Measurements from ENCODE around the gene FAM131C. TPM values are rescaled to one million over a fixed set of nuclear protein-coding genes. Genes with fewer than 3 reads are reported as not detected.
"Not testable (repeated sequence)": the region's sequence is repeated elsewhere in the genome, so short reads cannot be mapped to it uniquely, and the experiment has no call there.

Gene FAM131C
- polyA plus RNA-seq, 1 donor: 1.1 TPM

- whole genome bisulfite sequencing (ENCODE audit: insufficient coverage, low lambda C conversion rate): no CpG with 5 or more reads among the region's 5 CpGs
- H3K9me3 ChIP-seq (ENCODE audit: control insufficient read depth, low read depth, low read length): peaks cover 10% of the 10 kb centered on the region
- DNase-seq; H3K27me3 ChIP-seq (ENCODE audit: control insufficient read depth, insufficient read depth, low read length); H3K27ac ChIP-seq (ENCODE audit: low read length); H3K36me3 ChIP-seq (ENCODE audit: control insufficient read depth, insufficient read depth, low read length); H3K4me1 ChIP-seq (ENCODE audit: control insufficient read depth, insufficient read depth, low read length); H3K4me3 ChIP-seq (ENCODE audit: low read length): not testable (repeated sequence)
These were observed 33.6 kb upstream of the FAM131C start for GRCh38 chr1:16107039-16107438.

DNA sequence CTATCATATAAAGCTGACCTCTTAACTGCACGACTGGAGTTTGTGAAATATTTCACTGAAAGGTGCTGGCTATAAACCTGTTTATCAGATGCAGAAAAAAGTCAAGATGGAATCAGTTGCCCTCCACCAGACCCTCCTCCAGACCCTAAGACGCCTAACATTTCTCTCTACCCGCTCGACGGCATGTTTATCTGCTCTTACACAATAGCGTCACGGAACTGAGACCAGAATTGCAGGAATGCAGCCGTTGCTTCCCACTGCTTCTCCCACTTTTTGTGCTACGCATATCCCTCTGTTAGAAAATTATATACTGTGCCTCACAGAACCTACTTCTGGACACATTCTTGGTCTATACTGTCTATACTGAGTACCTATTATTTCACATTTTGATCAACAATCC is 28.2 kb upstream of the FAM131C start:
- 17% methylated on average over 2 of the region's 9 CpGs for WGBS (ENCODE audit: insufficient coverage, low lambda C conversion rate)
- H3K27ac ChIP-seq (ENCODE audit: low read length): no peak overlapping the region
- peak in 1 of 2 donors; percentile 34 for DNase-seq
- H3K27me3 ChIP-seq (ENCODE audit: control insufficient read depth, insufficient read depth, low read length): no peaks in the 10 kb centered on the region
- no peaks in the 10 kb centered on the region for H3K4me1 ChIP-seq (ENCODE audit: control insufficient read depth, insufficient read depth, low read length)
- H3K9me3 ChIP-seq (ENCODE audit: control insufficient read depth, low read depth, low read length): peaks cover 3% of the 10 kb centered on the region
- H3K36me3 ChIP-seq (ENCODE audit: control insufficient read depth, insufficient read depth, low read length): no peaks in the 10 kb centered on the region
- H3K4me3 ChIP-seq (ENCODE audit: low read length): no peak overlapping the region

- no CpG with 5 or more reads among the region's 1 CpG for WGBS (ENCODE audit: insufficient coverage, low lambda C conversion rate)
These were observed 26.0 kb upstream of the FAM131C start for GRCh38 chr1:16099412-16099811.

DNA sequence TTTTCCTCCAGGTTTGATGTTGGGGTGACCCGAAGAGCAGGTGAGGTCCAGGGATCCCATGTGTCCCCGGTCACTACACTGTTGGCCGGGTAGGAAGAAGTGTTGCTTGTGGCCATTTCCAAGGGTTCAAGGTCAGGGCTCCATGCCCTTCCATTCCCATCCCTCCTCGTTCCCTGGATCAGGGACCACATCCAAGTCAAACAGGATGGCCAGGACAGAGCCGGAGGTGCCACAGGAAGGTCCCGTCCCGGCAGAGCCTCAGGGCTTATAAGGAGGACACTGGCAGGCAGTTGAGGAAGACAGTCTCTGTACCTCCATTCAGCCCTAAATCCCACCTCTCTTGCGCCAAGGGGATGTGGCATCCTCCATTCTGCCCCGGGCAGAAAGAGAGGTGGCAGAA is 22.0 kb upstream of the FAM131C start:
- Histone ChIP-seq H3K27me3 (ENCODE audit: control insufficient read depth, insufficient read depth, low read length) (no peaks in the 10 kb centered on the region), H3K27ac (ENCODE audit: low read length) (no peak overlapping the region), H3K4me1 (ENCODE audit: control insufficient read depth, insufficient read depth, low read length) (no peaks in the 10 kb centered on the region), H3K36me3 (ENCODE audit: control insufficient read depth, insufficient read depth, low read length) (no peaks in the 10 kb centered on the region), H3K9me3 (ENCODE audit: control insufficient read depth, low read depth, low read length) (no peaks in the 10 kb centered on the region), H3K4me3 (ENCODE audit: low read length) (no peak overlapping the region)
- WGBS (ENCODE audit: insufficient coverage, low lambda C conversion rate): no CpG with 5 or more reads among the region's 9 CpGs
- DNase-seq: no peak

More at GRCh38 chr1:16099412-16099811, 26.0 kb upstream of the FAM131C start:
- DNase-seq: no peak
- Histone ChIP-seq H3K4me1 (ENCODE audit: control insufficient read depth, insufficient read depth, low read length) (no peaks in the 10 kb centered on the region), H3K27ac (ENCODE audit: low read length) (no peak overlapping the region), H3K9me3 (ENCODE audit: control insufficient read depth, low read depth, low read length) (peaks cover 3% of the 10 kb centered on the region), H3K36me3 (ENCODE audit: control insufficient read depth, insufficient read depth, low read length) (no peaks in the 10 kb centered on the region), H3K4me3 (ENCODE audit: low read length) (no peak overlapping the region), H3K27me3 (ENCODE audit: control insufficient read depth, insufficient read depth, low read length) (no peaks in the 10 kb centered on the region)

DNA sequence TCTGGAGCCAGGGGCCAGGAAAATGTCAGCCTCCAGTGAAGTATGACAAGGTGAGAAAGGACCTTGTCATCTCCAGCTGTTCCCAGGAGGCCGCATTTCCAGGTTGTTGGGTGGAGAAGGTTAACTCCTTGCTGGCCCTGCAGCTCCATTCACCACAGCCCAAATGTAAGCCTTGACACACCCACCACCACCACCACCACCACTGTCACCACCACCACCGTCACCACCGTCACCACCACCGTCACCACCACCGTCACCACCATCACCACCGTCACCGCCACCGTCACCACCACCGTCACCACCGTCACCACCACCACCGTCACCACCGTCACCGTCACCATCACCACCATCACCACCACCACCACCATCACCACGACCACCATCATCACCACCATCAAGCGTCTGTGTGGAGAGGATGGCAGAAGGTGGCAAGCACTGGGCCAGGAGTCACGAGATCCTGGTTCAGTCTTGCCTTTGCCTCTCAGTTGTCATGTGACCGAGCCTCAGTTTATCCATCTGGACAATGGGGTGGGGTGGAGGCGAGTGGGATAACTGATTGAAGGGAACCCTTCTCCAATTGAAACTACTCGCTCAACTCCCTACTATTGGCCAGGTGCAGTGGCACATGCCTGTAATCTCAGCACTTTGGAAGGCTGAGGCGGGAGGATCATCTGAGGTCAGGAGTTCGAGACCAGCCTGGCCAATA is 21.2 kb upstream of the FAM131C start:
- WGBS (ENCODE audit: insufficient coverage, low lambda C conversion rate): no CpG with 5 or more reads among the region's 21 CpGs
- no peak for DNase-seq

GRCh38 chr1:16093611-16094010 is 20.2 kb upstream of the FAM131C start:
- DNase-seq: no peak
- Histone ChIP-seq H3K9me3 (ENCODE audit: control insufficient read depth, low read depth, low read length) (no peaks in the 10 kb centered on the region), H3K4me1 (ENCODE audit: control insufficient read depth, insufficient read depth, low read length) (no peaks in the 10 kb centered on the region), H3K27me3 (ENCODE audit: control insufficient read depth, insufficient read depth, low read length) (no peaks in the 10 kb centered on the region), H3K36me3 (ENCODE audit: control insufficient read depth, insufficient read depth, low read length) (no peaks in the 10 kb centered on the region), H3K27ac (ENCODE audit: low read length) (no peak overlapping the region), H3K4me3 (ENCODE audit: low read length) (no peak overlapping the region)
- WGBS (ENCODE audit: insufficient coverage, low lambda C conversion rate): no CpG with 5 or more reads among the region's 9 CpGs

More for the DNA sequence above, 21.2 kb upstream of the FAM131C start:
- Histone ChIP-seq H3K9me3 (ENCODE audit: control insufficient read depth, low read depth, low read length) (no peaks in the 10 kb centered on the region), H3K27ac (ENCODE audit: low read length) (no peak overlapping the region), H3K27me3 (ENCODE audit: control insufficient read depth, insufficient read depth, low read length) (no peaks in the 10 kb centered on the region), H3K4me1 (ENCODE audit: control insufficient read depth, insufficient read depth, low read length) (no peaks in the 10 kb centered on the region), H3K36me3 (ENCODE audit: control insufficient read depth, insufficient read depth, low read length) (no peaks in the 10 kb centered on the region), H3K4me3 (ENCODE audit: low read length) (no peak overlapping the region)

GRCh38 chr1:16092923-16093511 is 19.6 kb upstream of the FAM131C start:
- no peaks in the 10 kb centered on the region for H3K4me1 ChIP-seq (ENCODE audit: control insufficient read depth, insufficient read depth, low read length)
- H3K36me3 ChIP-seq (ENCODE audit: control insufficient read depth, insufficient read depth, low read length): no peaks in the 10 kb centered on the region
- no peaks in the 10 kb centered on the region for H3K27me3 ChIP-seq (ENCODE audit: control insufficient read depth, insufficient read depth, low read length)
- no peak overlapping the region for H3K4me3 ChIP-seq (ENCODE audit: low read length)
- H3K27ac ChIP-seq (ENCODE audit: low read length): no peak overlapping the region
- 100% methylated on average over 1 of the region's 9 CpGs for WGBS (ENCODE audit: insufficient coverage, low lambda C conversion rate)
- no peaks in the 10 kb centered on the region for H3K9me3 ChIP-seq (ENCODE audit: control insufficient read depth, low read depth, low read length)
- DNase-seq: no peak

DNA sequence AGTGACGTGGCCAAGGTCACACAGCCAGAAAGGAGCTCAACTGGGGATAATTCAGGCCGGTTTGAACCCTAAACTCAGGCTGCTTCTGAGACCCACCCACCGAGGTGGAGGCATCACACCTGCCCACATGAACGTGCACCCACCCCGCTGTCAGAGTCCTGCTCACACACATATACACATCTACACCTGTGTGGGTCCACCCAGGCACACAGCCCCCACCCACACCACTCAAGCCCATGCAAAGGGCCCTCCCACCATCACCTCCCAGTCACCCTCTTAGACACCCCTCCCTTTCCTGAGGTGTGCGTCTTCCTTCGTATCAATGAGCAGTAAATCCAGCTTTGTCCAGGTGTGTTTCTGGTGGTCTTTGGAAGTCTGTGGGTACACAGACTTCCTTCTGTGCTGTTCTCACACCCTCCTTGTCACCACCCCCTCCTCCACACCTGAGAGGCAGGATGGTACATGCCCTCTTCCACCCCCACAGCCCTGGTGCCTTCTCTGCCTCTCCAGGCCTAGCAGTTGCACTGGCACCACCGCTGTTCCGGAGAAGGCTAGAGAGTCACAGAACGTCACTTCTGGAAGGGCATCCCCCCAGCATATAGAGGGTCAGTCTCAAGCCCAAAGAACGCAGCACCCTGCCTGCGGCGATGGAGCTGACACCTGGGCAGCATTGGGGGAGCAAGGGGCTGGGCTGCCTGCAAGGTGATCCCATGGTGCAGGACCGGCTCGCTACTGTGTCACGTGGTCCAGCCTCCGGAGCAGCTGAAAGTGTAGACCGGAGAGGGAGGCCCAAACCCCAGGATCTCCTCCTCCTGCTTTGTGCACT is 18.9 kb upstream of the FAM131C start:
- DNase-seq: no peak
- Histone ChIP-seq H3K9me3 (ENCODE audit: control insufficient read depth, low read depth, low read length) (no peaks in the 10 kb centered on the region), H3K4me3 (ENCODE audit: low read length) (no peak overlapping the region), H3K27me3 (ENCODE audit: control insufficient read depth, insufficient read depth, low read length) (no peaks in the 10 kb centered on the region), H3K4me1 (ENCODE audit: control insufficient read depth, insufficient read depth, low read length) (no peaks in the 10 kb centered on the region), H3K27ac (ENCODE audit: low read length) (no peak overlapping the region), H3K36me3 (ENCODE audit: control insufficient read depth, insufficient read depth, low read length) (no peaks in the 10 kb centered on the region)
- WGBS (ENCODE audit: insufficient coverage, low lambda C conversion rate): no CpG with 5 or more reads among the region's 18 CpGs

DNA sequence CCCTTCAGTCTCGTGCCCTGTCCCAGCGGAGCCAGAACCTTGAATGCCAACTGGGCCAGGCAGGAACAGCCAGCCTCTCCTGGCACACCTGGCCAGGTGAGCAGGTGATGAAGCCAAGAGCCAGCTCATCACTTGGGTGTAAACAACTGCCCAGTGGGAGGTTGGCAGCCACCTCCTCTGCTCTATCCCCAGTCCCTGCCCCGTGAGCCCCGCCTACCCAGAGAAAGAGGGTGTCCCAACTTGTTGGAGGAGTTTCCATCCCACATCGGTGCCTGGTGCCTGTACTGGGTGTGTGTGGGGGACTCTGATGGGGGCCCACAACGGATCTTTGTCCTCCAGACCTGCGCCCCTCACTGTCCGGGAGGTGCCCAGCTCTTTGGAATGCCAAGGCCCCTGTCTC is 17.8 kb upstream of the FAM131C start:
- Histone ChIP-seq H3K27ac (ENCODE audit: low read length) (no peak overlapping the region), H3K9me3 (ENCODE audit: control insufficient read depth, low read depth, low read length) (no peaks in the 10 kb centered on the region), H3K4me3 (ENCODE audit: low read length) (no peak overlapping the region), H3K36me3 (ENCODE audit: control insufficient read depth, insufficient read depth, low read length) (no peaks in the 10 kb centered on the region), H3K27me3 (ENCODE audit: control insufficient read depth, insufficient read depth, low read length) (no peaks in the 10 kb centered on the region), H3K4me1 (ENCODE audit: control insufficient read depth, insufficient read depth, low read length) (no peaks in the 10 kb centered on the region)
- no CpG with 5 or more reads among the region's 8 CpGs for WGBS (ENCODE audit: insufficient coverage, low lambda C conversion rate)
- DNase-seq: no peak

DNA sequence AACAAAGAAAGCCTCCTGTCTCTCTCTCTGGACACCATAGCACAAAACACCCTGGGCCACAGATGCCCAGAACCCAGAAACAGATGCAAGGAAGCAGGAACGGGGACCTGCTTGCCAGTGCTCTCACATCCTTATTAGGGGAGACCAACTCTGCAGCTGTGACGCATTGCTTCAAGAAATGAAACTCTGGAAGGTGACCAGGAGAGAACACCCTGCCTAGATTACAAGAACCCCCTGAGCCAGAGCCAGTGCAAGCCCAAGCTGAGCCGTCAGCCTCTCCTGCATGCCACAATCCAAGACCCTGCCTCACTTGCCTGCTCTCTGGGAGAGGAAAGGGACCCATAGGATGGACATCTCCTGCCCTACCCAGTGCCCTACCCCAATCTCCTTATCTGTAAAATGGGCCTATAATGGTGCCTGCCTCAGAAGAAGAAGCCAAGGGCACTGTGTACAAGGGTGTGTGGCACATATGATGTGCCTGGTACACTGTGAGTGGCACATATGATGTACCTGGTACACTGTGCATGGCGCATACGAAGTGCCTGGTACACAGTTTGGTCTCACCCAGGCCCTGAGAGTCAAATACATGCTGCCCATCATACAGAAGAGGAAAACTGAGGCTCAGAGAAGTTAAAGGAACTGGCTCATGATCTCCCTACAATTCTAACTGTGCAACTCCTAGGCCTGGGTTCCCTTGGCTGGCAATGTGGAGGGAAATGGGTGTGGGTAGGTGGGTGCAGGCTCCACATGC is 16.8 kb upstream of the FAM131C start:
- Histone ChIP-seq H3K27ac (ENCODE audit: low read length) (no peak overlapping the region), H3K4me3 (ENCODE audit: low read length) (no peak overlapping the region), H3K4me1 (ENCODE audit: control insufficient read depth, insufficient read depth, low read length) (no peaks in the 10 kb centered on the region), H3K36me3 (ENCODE audit: control insufficient read depth, insufficient read depth, low read length) (no peaks in the 10 kb centered on the region), H3K9me3 (ENCODE audit: control insufficient read depth, low read depth, low read length) (no peaks in the 10 kb centered on the region), H3K27me3 (ENCODE audit: control insufficient read depth, insufficient read depth, low read length) (no peaks in the 10 kb centered on the region)
- no peak for DNase-seq
- no CpG with 5 or more reads among the region's 5 CpGs for WGBS (ENCODE audit: insufficient coverage, low lambda C conversion rate)
